ENCODE data around the gene LGMN. TPM values are rescaled to one million over a fixed set of nuclear protein-coding genes. Genes with fewer than 3 reads are reported as not detected.

The LGMN gene
- total and polyA plus RNA-seq, 2 of the 13 experiments (the other 11 are each of a cell fraction or from before 2014, with no cell fraction given): 28.9 to 76.4 TPM

DNA sequence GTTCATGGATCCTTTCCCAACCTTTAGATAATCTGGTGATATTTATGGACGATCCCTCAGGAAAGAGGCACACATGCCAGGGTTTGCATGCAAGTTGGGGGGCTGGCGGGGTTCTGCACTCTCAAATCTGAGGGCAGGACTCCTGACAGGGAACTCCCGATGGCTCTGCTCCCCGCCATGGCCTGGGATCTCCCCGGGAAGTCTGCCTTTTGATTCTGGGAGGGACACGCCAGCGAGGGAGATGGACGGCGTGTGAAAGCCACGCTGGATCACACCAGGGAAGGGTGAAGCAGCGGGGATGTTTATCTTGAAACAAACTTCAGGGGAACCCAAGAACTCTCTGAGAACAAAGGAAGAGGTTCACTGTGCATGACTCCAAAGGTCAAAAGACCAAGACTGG, 43.6 kb downstream of the LGMN start:
- Histone ChIP-seq H3K4me2 (ENCODE audit: low read depth, low read length) (no peak overlapping the region), H3K9me3 (ENCODE audit: low read length) (no peaks in the 10 kb centered on the region), H3K79me2 (ENCODE audit: insufficient read depth, low read length) (no peaks in the 10 kb centered on the region), H2AFZ (ENCODE audit: low read length) (no peak overlapping the region), H3K27me3 (ENCODE audit: control insufficient read depth in 1 of 2, insufficient read depth in 2 of 2, low read length in 2 of 2) (no peaks in the 10 kb centered on the region; a peak in 1 of 5 replicates), H3K9ac (ENCODE audit: insufficient read depth, low read depth, low read length) (no peak overlapping the region), H3K36me3 (replicated peaks in 1 of 2; ENCODE audit: control insufficient read depth in 1 of 2, insufficient read depth in 2 of 2, low read length in 2 of 2) (peaks cover 0 to 4% of the 10 kb centered on the region in 2 experiments; a peak in 3 of 5 replicates), H4K20me1 (ENCODE audit: insufficient read depth, low read length) (no peaks in the 10 kb centered on the region), H3K4me3 (replicated peaks in 1 of 3; ENCODE audit: insufficient read depth in 1 of 3, low read depth in 2 of 3, low read length in 3 of 3) (no peak overlapping the region), H3K4me1 (ENCODE audit: insufficient read depth, low read length) (peaks cover 11% of the 10 kb centered on the region), H3K27ac (ENCODE audit: extremely low read length, insufficient read depth, low read length) (no peak overlapping the region)
- in situ Hi-C loops (cut with HindIII; ENCODE audit: extremely low pct_ligation_motif_present, low pct_unique_long_range_greater_than_20kb): no loop called here
- intact Hi-C loops (cut with micrococcal nuclease; ENCODE audit: unreplicated experiment): no loop called here
- BruUV-seq (replicated peaks): no TSS peak
- DNase-seq (ENCODE audit: low spot score) (no peak), FAIRE-seq (no peak), ATAC-seq (no peak)
- TF ChIP-seq, protein P1, sequence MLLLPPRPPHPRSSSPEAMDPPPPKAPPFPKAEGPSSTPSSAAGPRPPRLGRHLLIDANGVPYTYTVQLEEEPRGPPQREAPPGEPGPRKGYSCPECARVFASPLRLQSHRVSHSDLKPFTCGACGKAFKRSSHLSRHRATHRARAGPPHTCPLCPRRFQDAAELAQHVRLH (CRISPR knock-in tag; IDR thresholded peaks at IDR 0.05; ENCODE audit: borderline replicate concordance, low read depth): no peak
- TF ChIP-seq, protein P2, sequence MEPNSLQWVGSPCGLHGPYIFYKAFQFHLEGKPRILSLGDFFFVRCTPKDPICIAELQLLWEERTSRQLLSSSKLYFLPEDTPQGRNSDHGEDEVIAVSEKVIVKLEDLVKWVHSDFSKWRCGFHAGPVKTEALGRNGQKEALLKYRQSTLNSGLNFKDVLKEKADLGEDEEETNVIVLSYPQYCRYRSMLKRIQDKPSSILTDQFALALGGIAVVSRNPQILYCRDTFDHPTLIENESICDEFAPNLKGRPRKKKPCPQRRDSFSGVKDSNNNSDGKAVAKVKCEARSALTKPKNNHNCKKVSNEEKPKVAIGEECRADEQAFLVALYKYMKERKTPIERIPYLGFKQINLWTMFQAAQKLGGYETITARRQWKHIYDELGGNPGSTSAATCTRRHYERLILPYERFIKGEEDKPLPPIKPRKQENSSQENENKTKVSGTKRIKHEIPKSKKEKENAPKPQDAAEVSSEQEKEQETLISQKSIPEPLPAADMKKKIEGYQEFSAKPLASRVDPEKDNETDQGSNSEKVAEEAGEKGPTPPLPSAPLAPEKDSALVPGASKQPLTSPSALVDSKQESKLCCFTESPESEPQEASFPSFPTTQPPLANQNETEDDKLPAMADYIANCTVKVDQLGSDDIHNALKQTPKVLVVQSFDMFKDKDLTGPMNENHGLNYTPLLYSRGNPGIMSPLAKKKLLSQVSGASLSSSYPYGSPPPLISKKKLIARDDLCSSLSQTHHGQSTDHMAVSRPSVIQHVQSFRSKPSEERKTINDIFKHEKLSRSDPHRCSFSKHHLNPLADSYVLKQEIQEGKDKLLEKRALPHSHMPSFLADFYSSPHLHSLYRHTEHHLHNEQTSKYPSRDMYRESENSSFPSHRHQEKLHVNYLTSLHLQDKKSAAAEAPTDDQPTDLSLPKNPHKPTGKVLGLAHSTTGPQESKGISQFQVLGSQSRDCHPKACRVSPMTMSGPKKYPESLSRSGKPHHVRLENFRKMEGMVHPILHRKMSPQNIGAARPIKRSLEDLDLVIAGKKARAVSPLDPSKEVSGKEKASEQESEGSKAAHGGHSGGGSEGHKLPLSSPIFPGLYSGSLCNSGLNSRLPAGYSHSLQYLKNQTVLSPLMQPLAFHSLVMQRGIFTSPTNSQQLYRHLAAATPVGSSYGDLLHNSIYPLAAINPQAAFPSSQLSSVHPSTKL (CRISPR knock-in tag; IDR thresholded peaks at IDR 0.05): no peak
- no peak for TF ChIP-seq ETV6 (CRISPR knock-in tag; conservative IDR thresholded peaks at IDR 0.05)
- TF ChIP-seq NAIF1 (CRISPR knock-in tag; IDR thresholded peaks at IDR 0.05; ENCODE audit: borderline replicate concordance): no peak
- TF ChIP-seq, protein P3, sequence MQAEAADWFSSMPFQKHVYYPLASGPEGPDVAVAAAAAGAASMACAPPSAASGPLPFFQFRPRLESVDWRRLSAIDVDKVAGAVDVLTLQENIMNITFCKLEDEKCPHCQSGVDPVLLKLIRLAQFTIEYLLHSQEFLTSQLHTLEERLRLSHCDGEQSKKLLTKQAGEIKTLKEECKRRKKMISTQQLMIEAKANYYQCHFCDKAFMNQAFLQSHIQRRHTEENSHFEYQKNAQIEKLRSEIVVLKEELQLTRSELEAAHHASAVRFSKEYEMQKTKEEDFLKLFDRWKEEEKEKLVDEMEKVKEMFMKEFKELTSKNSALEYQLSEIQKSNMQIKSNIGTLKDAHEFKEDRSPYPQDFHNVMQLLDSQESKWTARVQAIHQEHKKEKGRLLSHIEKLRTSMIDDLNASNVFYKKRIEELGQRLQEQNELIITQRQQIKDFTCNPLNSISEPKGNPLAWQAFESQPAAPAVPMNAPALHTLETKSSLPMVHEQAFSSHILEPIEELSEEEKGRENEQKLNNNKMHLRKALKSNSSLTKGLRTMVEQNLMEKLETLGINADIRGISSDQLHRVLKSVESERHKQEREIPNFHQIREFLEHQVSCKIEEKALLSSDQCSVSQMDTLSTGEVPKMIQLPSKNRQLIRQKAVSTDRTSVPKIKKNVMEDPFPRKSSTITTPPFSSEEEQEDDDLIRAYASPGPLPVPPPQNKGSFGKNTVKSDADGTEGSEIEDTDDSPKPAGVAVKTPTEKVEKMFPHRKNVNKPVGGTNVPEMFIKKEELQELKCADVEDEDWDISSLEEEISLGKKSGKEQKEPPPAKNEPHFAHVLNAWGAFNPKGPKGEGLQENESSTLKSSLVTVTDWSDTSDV (CRISPR knock-in tag; IDR thresholded peaks at IDR 0.05): no peak
- TF ChIP-seq ESRRA (CRISPR knock-in tag; IDR thresholded peaks at IDR 0.05; ENCODE audit: low read depth): no peak
- TF ChIP-seq ZNF549 (CRISPR knock-in tag; IDR thresholded peaks at IDR 0.05): no peak
- TF ChIP-seq TOPORS (CRISPR knock-in tag; IDR thresholded peaks at IDR 0.05): no peak
- TF ChIP-seq DPF2 (CRISPR knock-in tag; IDR thresholded peaks at IDR 0.05; ENCODE audit: borderline replicate concordance, low read depth): no peak
- TF ChIP-seq SIX4 (CRISPR knock-in tag; IDR thresholded peaks at IDR 0.05): no peak
- TF ChIP-seq SP2 (CRISPR knock-in tag; IDR thresholded peaks at IDR 0.05): no peak
- TF ChIP-seq ZFYVE20 (CRISPR knock-in tag; IDR thresholded peaks at IDR 0.05; ENCODE audit: borderline replicate concordance, low read depth): no peak
- TF ChIP-seq SOX5 (CRISPR knock-in tag; IDR thresholded peaks at IDR 0.05; ENCODE audit: borderline replicate concordance): no peak
- no peak for TF ChIP-seq FLYWCH1 (CRISPR knock-in tag; IDR thresholded peaks at IDR 0.05)
- TF ChIP-seq, protein P4, sequence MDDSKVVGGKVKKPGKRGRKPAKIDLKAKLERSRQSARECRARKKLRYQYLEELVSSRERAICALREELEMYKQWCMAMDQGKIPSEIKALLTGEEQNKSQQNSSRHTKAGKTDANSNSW (CRISPR knock-in tag; IDR thresholded peaks at IDR 0.05; ENCODE audit: borderline replicate concordance): no peak
- no peak for TF ChIP-seq ASH2L (IDR thresholded peaks at IDR 0.05; ENCODE audit: insufficient read length, low read depth, low read length)
- TF ChIP-seq ZNF44 (CRISPR knock-in tag; IDR thresholded peaks at IDR 0.05): no peak
- ChIA-PET CTCF (ENCODE audit: low intra/inter-chr PET ratio, low total read pairs) (no interaction called here), POLR2A (no interaction called here)
- 97% methylated on average over 11 of the region's 11 CpGs for WGBS (ENCODE audit: low lambda C conversion rate)
